ENCODE results near the gene NOS1AP.

DNA sequence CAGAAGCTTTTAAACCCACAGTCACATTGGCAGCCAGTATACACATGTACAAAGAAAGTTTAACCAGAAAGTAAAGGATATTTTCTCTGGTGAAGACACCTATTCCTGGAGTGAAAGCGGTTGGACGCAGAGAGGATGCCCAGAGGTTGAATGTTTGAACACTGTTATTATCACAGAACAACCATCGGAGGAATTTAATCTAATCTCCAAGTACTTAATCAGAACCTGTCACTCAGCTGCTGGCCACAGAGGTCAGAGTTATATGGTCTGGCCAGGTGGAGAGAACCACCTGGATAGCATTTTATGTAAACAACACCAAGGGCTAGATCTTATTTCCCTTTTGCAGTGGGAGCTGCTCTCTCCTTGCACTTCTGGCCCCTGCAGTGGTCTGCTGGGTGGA, 277.8 kb downstream of the NOS1AP start:
- TF ChIP-seq, protein P1, sequence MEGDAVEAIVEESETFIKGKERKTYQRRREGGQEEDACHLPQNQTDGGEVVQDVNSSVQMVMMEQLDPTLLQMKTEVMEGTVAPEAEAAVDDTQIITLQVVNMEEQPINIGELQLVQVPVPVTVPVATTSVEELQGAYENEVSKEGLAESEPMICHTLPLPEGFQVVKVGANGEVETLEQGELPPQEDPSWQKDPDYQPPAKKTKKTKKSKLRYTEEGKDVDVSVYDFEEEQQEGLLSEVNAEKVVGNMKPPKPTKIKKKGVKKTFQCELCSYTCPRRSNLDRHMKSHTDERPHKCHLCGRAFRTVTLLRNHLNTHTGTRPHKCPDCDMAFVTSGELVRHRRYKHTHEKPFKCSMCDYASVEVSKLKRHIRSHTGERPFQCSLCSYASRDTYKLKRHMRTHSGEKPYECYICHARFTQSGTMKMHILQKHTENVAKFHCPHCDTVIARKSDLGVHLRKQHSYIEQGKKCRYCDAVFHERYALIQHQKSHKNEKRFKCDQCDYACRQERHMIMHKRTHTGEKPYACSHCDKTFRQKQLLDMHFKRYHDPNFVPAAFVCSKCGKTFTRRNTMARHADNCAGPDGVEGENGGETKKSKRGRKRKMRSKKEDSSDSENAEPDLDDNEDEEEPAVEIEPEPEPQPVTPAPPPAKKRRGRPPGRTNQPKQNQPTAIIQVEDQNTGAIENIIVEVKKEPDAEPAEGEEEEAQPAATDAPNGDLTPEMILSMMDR (conservative IDR thresholded peaks at IDR 0.05; ENCODE audit: low read length) = no peak
- TF ChIP-seq EZH2phosphoT487 (IDR thresholded peaks at IDR 0.05; ENCODE audit: borderline replicate concordance) = no peak
